Fibroblast of skin of scalp (primary cell): ENCODE results near the gene PACSIN1.
A peak's percentile ranks its signal among the peaks of the same experiment; 100 is the strongest.

Source experiments
- DNase-seq: peaks from one replicate; pipeline ENCODE4 v3.0.0-alpha.2; 2013

The PACSIN1 gene

GRCh38 chr6:34546551-34547321 lies 80.9 kb downstream of the PACSIN1 start:
- no peak for DNase-seq

- no peak for DNase-seq
Observed at GRCh38 chr6:34547701-34548644, 82.1 kb downstream of the PACSIN1 start.

GRCh38 chr6:34549026-34549803 lies 83.3 kb downstream of the PACSIN1 start:
- no peak for DNase-seq

GRCh38 chr6:34549804-34550202 lies 83.9 kb downstream of the PACSIN1 start:
- DNase-seq = no peak

- DNase-seq = no peak
Observed at GRCh38 chr6:34551720-34552119, 85.8 kb downstream of the PACSIN1 start.

GRCh38 chr6:34552620-34553019 lies 86.7 kb downstream of the PACSIN1 start:
- DNase-seq = no peak

GRCh38 chr6:34553146-34553545 lies 87.3 kb downstream of the PACSIN1 start:
- no peak for DNase-seq

- DNase-seq = no peak
Observed at GRCh38 chr6:34553750-34554149, 87.9 kb downstream of the PACSIN1 start.

- no peak for DNase-seq
Observed at GRCh38 chr6:34554291-34555006, 88.6 kb downstream of the PACSIN1 start.

GRCh38 chr6:34555007-34555322 lies 89.1 kb downstream of the PACSIN1 start:
- DNase-seq = no peak

GRCh38 chr6:34555328-34555727 lies 89.5 kb downstream of the PACSIN1 start:
- DNase-seq = no peak

- DNase-seq = no peak
Observed at GRCh38 chr6:34556031-34556471, 90.2 kb downstream of the PACSIN1 start, which contains the start of gene SPDEF. Gene SPDEF (minus strand): TSS chr6:34556329. CDS start chr6:34544455, 11,874 bp downstream.

- DNase-seq = no peak
Observed at GRCh38 chr6:34556493-34556892, 90.6 kb downstream of the PACSIN1 start.

- DNase-seq = no peak
Observed at GRCh38 chr6:34557228-34557627, 91.4 kb downstream of the PACSIN1 start.

GRCh38 chr6:34558172-34558714 lies 92.4 kb downstream of the PACSIN1 start:
- DNase-seq = no peak

GRCh38 chr6:34559651-34560365 lies 93.9 kb downstream of the PACSIN1 start:
- DNase-seq = no peak

- DNase-seq = peak; percentile 5
Observed at GRCh38 chr6:34560366-34561226, 94.7 kb downstream of the PACSIN1 start.

GRCh38 chr6:34561227-34561530 lies 95.3 kb downstream of the PACSIN1 start:
- DNase-seq = no peak

- DNase-seq = no peak
Observed at GRCh38 chr6:34562350-34562749, 96.5 kb downstream of the PACSIN1 start.

- DNase-seq = no peak
Observed at GRCh38 chr6:34562861-34563512, 97.1 kb downstream of the PACSIN1 start.
